ENCODE results near the gene SCNN1A. TPM values are rescaled to one million over a fixed set of nuclear protein-coding genes. Genes with fewer than 3 reads are reported as not detected.

SCNN1A gene
- total and polyA plus RNA-seq, 12 donors = 0.11 to 38.0 (median 12.3) TPM

GRCh38 chr12:6333029-6333428, 42.3 kb downstream of the SCNN1A start:
- H3K4me3 ChIP-seq = no peak overlapping the region
- no peaks in the 10 kb centered on the region for H3K27me3 ChIP-seq
- peak overlapping the region in 3 of 5 donors; percentile 24 to 98 (median 62) for H3K27ac ChIP-seq
- peaks cover 31 to 87% of the 10 kb centered on the region in 2 donors for H3K4me1 ChIP-seq (replicated peaks in 1 of 2)
- intact Hi-C loops (cut with DNase I) = loop anchor here (5.0 to 10.0 kb wide), 2 partner anchors 134 to 202 kb away; partner anchors contain the start of gene GAPDH (in 1 of the 2)
- H3K9me3 ChIP-seq (replicated peaks in 1 of 3) = no peaks in the 10 kb centered on the region
- no peak for TF ChIP-seq CTCF (IDR thresholded peaks at IDR 0.05)
- no peak for TF ChIP-seq POLR2A (IDR thresholded peaks at IDR 0.05)
- no peak for DNase-seq
- peaks cover 0 to 68% of the 10 kb centered on the region in 2 donors for H3K36me3 ChIP-seq (replicated peaks in 1 of 2)
- WGBS, 4 donors = 70 to 81% (median 74%) methylated on average over 8 to 9 of the region's 9 CpGs

GRCh38 chr12:6332459-6332858, 42.9 kb downstream of the SCNN1A start:
- Histone ChIP-seq H3K9me3 (replicated peaks in 1 of 3) (no peaks in the 10 kb centered on the region), H3K4me1 (replicated peaks in 1 of 2) (peaks cover 26 to 86% of the 10 kb centered on the region in 2 donors), H3K36me3 (replicated peaks in 1 of 2) (peaks cover 0 to 74% of the 10 kb centered on the region in 2 donors), H3K27ac (peak overlapping the region in 3 of 5 donors; percentile 24 to 98 (median 62)), H3K4me3 (no peak overlapping the region), H3K27me3 (no peaks in the 10 kb centered on the region)
- DNase-seq = no peak
- WGBS, 4 donors = 68 to 78% (median 70%) methylated on average over 4 of the region's 4 CpGs
- intact Hi-C loops (cut with DNase I) = loop anchor here (5.0 to 10.0 kb wide), 2 partner anchors 135 to 202 kb away; partner anchors contain the start of gene GAPDH (in 1 of the 2)
- no peak for TF ChIP-seq POLR2A (IDR thresholded peaks at IDR 0.05)
- no peak for TF ChIP-seq CTCF (IDR thresholded peaks at IDR 0.05)

DNA sequence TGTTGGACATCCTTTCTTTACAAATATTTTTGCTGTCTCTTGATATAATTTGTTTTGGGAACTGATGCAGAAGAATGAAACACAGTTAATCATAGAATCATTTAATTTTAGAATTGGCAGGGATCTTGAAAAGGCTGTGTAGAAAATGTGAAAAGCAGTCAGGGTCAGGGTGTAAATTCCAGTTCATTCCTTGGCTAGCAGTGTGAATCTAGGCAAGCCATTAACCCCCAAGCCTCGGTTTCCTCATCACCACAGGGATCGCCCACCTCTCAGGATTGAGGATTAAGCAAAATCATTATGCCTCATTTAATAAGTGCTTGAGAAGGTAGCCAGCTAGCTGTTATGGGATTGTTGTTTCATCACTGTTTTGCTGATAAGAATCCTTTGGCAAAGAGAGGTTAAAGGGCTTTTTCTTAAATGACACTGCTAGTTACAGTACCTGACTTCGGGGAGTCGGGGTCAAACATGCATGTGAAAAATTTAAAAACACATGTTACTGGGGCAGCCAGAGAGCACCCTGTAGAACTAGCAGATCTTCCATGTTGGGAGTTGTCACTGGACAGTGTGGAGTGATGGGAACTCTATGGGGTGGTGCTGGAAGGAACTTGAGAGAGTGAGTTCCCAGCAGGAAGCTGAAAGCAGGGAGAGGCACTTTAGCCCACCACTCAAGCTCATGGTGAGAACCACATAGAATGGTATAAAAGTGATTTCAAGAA, 44.2 kb downstream of the SCNN1A start:
- intact Hi-C loops (cut with DNase I) = loop anchor here (5.0 to 10.0 kb wide), 2 partner anchors 136 to 204 kb away; partner anchors contain the start of gene GAPDH (in 1 of the 2)
- 73 to 83% (median 79%) methylated on average over 4 of the region's 4 CpGs for WGBS, 4 donors
- H3K27me3 ChIP-seq = no peaks in the 10 kb centered on the region

More for the DNA sequence above, 44.2 kb downstream of the SCNN1A start:
- Histone ChIP-seq H3K4me3 (no peak overlapping the region), H3K27ac (peak overlapping the region in 2 of 5 donors; percentile 62 to 75), H3K4me1 (replicated peaks in 1 of 2) (peaks cover 23 to 88% of the 10 kb centered on the region in 2 donors), H3K9me3 (replicated peaks in 1 of 3) (no peaks in the 10 kb centered on the region), H3K36me3 (replicated peaks in 1 of 2) (peaks cover 0 to 84% of the 10 kb centered on the region in 2 donors)
- TF ChIP-seq CTCF (IDR thresholded peaks at IDR 0.05) (no peak), POLR2A (IDR thresholded peaks at IDR 0.05) (no peak)
- DNase-seq = no peak

Measured in adrenal gland (tissue), 12 donors.